HL-60 (cell line): ENCODE results near the gene BPGM.

Experiments
- DNase-seq, 2 experiments: peaks; one replicate each; pipeline ENCODE4 v3.0.0-alpha.2; 2010 to 2020; ENCODE audit warnings: low read depth in 1 of 2, low spot score in 1 of 2
- H3K27ac ChIP-seq: fragments of 250-450 bp; sonication (Bioruptor Pico); replicated peaks from 2 replicates; pipeline ENCODE4 v1.5.1; 2020; ENCODE audit warnings: mild to moderate bottlenecking, moderate library complexity
- H3K27me3 ChIP-seq: fragments of 250-450 bp; sonication (Bioruptor Pico); 2 replicates; pipeline ENCODE4 v1.5.1; 2021; ENCODE audit warnings: mild to moderate bottlenecking, moderate library complexity; ENCODE audit not compliant: insufficient read depth, poor library complexity, severe bottlenecking
- H3K4me3 ChIP-seq: replicated peaks from 2 replicates; pipeline ENCODE4 v1.5.1; 2011; ENCODE audit warnings: mild to moderate bottlenecking, control low read depth, low read length; ENCODE audit not compliant: insufficient read depth
- GABPA ChIP-seq: IDR thresholded peaks from 2 replicates; pipeline ENCODE4 v1.6.1; 2012; ENCODE audit warnings: low read depth
- POLR2AphosphoS5 ChIP-seq: IDR thresholded peaks from 2 replicates; pipeline ENCODE4 v1.6.1; 2012; ENCODE audit warnings: low read depth
- SPI1 ChIP-seq: IDR thresholded peaks from 2 replicates; pipeline ENCODE4 v1.6.1; 2012; ENCODE audit warnings: low read depth, mild to moderate bottlenecking, borderline replicate concordance
- TF ChIP-seq, protein P1 (sequence below): IDR thresholded peaks from one replicate; pipeline ENCODE4 v1.5.1; 2011; ENCODE audit warnings: low read length, control low read depth, inconsistent platforms; ENCODE audit not compliant: insufficient read depth
- TF ChIP-seq, protein P2 (sequence below): IDR thresholded peaks from 2 replicates; pipeline ENCODE4 v1.6.1; 2012; ENCODE audit warnings: low read depth; ENCODE audit not compliant: insufficient replicate concordance

Gene BPGM

DNA sequence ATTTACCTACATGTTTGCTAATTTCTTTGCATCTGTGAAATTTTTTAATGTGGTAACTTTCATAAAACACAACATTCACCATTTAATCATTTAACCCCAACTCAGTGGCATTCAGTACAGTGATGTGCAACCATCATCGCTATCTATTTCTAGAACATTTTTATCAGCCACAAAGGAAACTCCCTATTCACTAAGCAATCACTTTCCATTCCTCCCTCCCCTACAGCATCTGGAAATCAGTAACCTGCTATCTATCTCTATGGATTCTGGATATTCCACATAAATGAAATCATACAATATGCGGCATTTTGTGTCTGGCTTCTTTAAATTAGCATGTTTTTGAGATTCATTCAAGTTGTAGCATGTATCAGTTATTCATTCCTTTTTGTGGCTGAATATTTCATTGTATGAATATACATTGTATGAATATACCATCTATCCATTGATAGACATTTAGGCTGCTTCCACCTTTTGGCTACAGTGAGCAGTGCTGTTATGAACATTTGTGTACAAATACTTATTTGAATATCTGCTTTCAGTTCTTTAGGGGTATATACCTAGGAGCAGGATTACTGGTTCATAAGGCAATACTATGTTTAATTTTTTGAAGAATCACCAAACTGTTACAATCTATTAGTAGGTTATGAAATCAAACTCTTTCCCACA lies 19.4 kb upstream of the BPGM start:
- no peak for DNase-seq
- Histone ChIP-seq H3K27me3 (no peaks in the 10 kb centered on the region), H3K27ac (no peak overlapping the region), H3K4me3 (no peak overlapping the region)
- TF ChIP-seq SPI1: no peak
- TF ChIP-seq POLR2AphosphoS5: no peak
- TF ChIP-seq GABPA: no peak
- TF ChIP-seq, protein P1, sequence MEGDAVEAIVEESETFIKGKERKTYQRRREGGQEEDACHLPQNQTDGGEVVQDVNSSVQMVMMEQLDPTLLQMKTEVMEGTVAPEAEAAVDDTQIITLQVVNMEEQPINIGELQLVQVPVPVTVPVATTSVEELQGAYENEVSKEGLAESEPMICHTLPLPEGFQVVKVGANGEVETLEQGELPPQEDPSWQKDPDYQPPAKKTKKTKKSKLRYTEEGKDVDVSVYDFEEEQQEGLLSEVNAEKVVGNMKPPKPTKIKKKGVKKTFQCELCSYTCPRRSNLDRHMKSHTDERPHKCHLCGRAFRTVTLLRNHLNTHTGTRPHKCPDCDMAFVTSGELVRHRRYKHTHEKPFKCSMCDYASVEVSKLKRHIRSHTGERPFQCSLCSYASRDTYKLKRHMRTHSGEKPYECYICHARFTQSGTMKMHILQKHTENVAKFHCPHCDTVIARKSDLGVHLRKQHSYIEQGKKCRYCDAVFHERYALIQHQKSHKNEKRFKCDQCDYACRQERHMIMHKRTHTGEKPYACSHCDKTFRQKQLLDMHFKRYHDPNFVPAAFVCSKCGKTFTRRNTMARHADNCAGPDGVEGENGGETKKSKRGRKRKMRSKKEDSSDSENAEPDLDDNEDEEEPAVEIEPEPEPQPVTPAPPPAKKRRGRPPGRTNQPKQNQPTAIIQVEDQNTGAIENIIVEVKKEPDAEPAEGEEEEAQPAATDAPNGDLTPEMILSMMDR: no peak
- TF ChIP-seq, protein P2, sequence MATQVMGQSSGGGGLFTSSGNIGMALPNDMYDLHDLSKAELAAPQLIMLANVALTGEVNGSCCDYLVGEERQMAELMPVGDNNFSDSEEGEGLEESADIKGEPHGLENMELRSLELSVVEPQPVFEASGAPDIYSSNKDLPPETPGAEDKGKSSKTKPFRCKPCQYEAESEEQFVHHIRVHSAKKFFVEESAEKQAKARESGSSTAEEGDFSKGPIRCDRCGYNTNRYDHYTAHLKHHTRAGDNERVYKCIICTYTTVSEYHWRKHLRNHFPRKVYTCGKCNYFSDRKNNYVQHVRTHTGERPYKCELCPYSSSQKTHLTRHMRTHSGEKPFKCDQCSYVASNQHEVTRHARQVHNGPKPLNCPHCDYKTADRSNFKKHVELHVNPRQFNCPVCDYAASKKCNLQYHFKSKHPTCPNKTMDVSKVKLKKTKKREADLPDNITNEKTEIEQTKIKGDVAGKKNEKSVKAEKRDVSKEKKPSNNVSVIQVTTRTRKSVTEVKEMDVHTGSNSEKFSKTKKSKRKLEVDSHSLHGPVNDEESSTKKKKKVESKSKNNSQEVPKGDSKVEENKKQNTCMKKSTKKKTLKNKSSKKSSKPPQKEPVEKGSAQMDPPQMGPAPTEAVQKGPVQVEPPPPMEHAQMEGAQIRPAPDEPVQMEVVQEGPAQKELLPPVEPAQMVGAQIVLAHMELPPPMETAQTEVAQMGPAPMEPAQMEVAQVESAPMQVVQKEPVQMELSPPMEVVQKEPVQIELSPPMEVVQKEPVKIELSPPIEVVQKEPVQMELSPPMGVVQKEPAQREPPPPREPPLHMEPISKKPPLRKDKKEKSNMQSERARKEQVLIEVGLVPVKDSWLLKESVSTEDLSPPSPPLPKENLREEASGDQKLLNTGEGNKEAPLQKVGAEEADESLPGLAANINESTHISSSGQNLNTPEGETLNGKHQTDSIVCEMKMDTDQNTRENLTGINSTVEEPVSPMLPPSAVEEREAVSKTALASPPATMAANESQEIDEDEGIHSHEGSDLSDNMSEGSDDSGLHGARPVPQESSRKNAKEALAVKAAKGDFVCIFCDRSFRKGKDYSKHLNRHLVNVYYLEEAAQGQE: no peak

DNA sequence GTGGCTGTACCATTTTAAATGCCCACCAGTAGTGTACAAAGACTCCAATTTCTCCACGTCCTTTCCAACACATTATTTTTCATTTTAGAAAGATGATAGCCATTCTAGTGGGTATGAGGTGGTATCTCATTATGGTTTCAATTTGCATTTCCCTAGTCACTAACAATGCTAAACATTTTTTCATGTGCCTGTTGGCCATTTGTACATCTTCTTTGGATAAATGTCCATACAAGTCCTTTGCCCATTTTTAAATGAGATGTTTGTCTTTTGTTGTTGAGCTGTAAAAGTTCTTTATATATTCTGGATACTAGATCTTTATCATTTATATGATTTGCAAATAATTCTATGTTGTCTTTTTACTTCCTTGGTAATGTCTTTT lies 18.9 kb upstream of the BPGM start:
- no peak overlapping the region for H3K4me3 ChIP-seq
- H3K27ac ChIP-seq: no peak overlapping the region
- DNase-seq: no peak
- TF ChIP-seq GABPA (no peak), POLR2AphosphoS5 (no peak), SPI1 (no peak)
- TF ChIP-seq, protein P2: no peak
- TF ChIP-seq, protein P1: no peak
- H3K27me3 ChIP-seq: no peaks in the 10 kb centered on the region

DNA sequence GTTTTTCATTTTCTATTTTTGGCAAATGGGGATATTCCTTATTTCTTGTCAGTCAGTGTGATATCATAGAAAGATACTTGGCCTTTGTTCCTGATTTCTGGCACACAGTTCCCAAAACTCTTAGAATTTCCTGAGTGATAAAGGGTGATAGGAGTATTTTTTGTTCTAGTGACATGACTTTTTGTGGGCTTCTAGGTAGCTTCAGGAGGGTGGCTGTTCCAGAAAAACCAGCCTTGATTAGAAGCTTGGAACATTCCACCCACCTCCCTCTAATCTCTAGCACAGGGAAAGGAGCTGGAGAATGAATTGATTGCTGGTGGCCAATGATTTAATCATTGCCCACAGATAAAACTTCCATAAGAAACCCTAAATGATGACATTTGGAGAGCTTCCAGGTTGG lies 17.2 kb upstream of the BPGM start:
- no peak for TF ChIP-seq GABPA
- TF ChIP-seq, protein P1: no peak
- TF ChIP-seq, protein P2: no peak
- Histone ChIP-seq H3K27ac (no peak overlapping the region), H3K4me3 (no peak overlapping the region), H3K27me3 (no peaks in the 10 kb centered on the region)
- DNase-seq: no peak
